Peyer's patch (tissue), 4 donors: ENCODE data around the gene IL18R1. TPM values are rescaled to one million over a fixed set of nuclear protein-coding genes. Genes with fewer than 3 reads are reported as not detected.

Source experiments
- DNase-seq, 3 donors: peaks; one replicate each; pipeline ENCODE4 v3.0.0-alpha.2; 2017 to 2019
- H3K27ac ChIP-seq, 4 donors: fragments of 200-600 bp; sonication (generic); one replicate each; pipeline ENCODE4 v1.5.1; 2016 to 2019
- H3K27me3 ChIP-seq, 2 donors: fragments of 200-600 bp; sonication (generic); one replicate each; pipeline ENCODE4 v1.5.1; 2019
- H3K36me3 ChIP-seq, 3 donors: fragments of 200-600 bp; sonication (generic); one replicate each; pipeline ENCODE4 v1.5.1; 2016 to 2019
- H3K4me1 ChIP-seq, 4 donors: fragments of 200-600 bp; sonication (generic); one replicate each; pipeline ENCODE4 v1.5.1; 2016 to 2019
- H3K4me3 ChIP-seq, 4 donors: fragments of 200-600 bp; sonication (generic); 1 replicate in 3 of 4; 2 replicates in 1 of 4; pipeline ENCODE4 v1.5.1; 2016 to 2019; ENCODE audit warnings: mild to moderate bottlenecking in 1 of 4
- H3K9me3 ChIP-seq, 4 donors: fragments of 200-600 bp; sonication (generic); one replicate each; pipeline ENCODE4 v1.5.1; 2016 to 2019; ENCODE audit warnings: mild to moderate bottlenecking in 1 of 4
- CTCF ChIP-seq, 6 experiments: fragments of 450-650 bp in 4 of 6; fragments of 200-600 bp in 2 of 6; sonication (generic) in 1 of 6; IDR thresholded peaks; one replicate each; pipeline ENCODE4 v1.5.1; 2017 to 2019; ENCODE audit warnings: antibody characterized with exemption in 6 of 6, mild to moderate bottlenecking in 3 of 6, moderate library complexity in 1 of 6
- POLR2A ChIP-seq, 2 donors: fragments of 450-650 bp; IDR thresholded peaks; one replicate each; pipeline ENCODE4 v1.5.1; 2017; ENCODE audit warnings: antibody characterized with exemption in 2 of 2, mild to moderate bottlenecking in 2 of 2, moderate library complexity in 2 of 2
- total RNA-seq, 4 donors: library from RNA; depleted of rRNA; stranded (reverse); fragments of >200 nt; gene quantifications; one replicate each; pipeline ENCODE4 v1.1.0, GENCODE V29; 2016

IL18R1 gene
- 10 to 100 TPM in 2 of 4 donors, 1 to 10 TPM in 2; 3.6 to 20.6 (median 12.9) TPM for total RNA-seq

GRCh38 chr2:102355526-102356380, at the start of gene IL18R1:
Gene IL18R1, plus strand, starts transcription at chr2:102355796. Its CDS starts 6,865 bp downstream, at chr2:102362661.
- peak within 1 kb of the TSS; percentile 53 to 84 (median 76) for H3K4me3 ChIP-seq
- H3K9me3 ChIP-seq = no peaks in the 10 kb centered on the region
- TF ChIP-seq CTCF (IDR thresholded peaks at IDR 0.05) = peak; percentile 15 to 90 (median 76)
- TF ChIP-seq POLR2A (IDR thresholded peaks at IDR 0.05) = peak in 1 of 2 donors; percentile 14
- H3K27me3 ChIP-seq = no peaks in the 10 kb centered on the region
- peak; percentile 71 to 91 (median 81) for DNase-seq
- H3K27ac ChIP-seq = peak within 1 kb of the TSS; percentile 72 to 82 (median 78)
- H3K36me3 ChIP-seq = no peaks in the 10 kb centered on the region
- peaks cover 0 to 5% (median 0%) of the 10 kb centered on the region in 4 donors for H3K4me1 ChIP-seq

- no peaks in the 10 kb centered on the region for H3K9me3 ChIP-seq
- no peaks in the 10 kb centered on the region for H3K36me3 ChIP-seq
- no peak for DNase-seq
- no peak for TF ChIP-seq CTCF (IDR thresholded peaks at IDR 0.05)
- TF ChIP-seq POLR2A (IDR thresholded peaks at IDR 0.05) = no peak
- no peak overlapping the region for H3K27ac ChIP-seq
- H3K4me1 ChIP-seq = no peaks in the 10 kb centered on the region
- H3K4me3 ChIP-seq = no peak overlapping the region
- no peaks in the 10 kb centered on the region for H3K27me3 ChIP-seq
Observed at GRCh38 chr2:102306125-102306524, 49.5 kb upstream of the IL18R1 start.

- no peak within 1 kb of the TSS for H3K4me3 ChIP-seq
- TF ChIP-seq CTCF (IDR thresholded peaks at IDR 0.05) (no peak), POLR2A (IDR thresholded peaks at IDR 0.05) (no peak)
- H3K9me3 ChIP-seq = no peaks in the 10 kb centered on the region
- no peaks in the 10 kb centered on the region for H3K4me1 ChIP-seq
- no peak for DNase-seq
- no peaks in the 10 kb centered on the region for H3K27me3 ChIP-seq
- H3K27ac ChIP-seq = no peak within 1 kb of the TSS
- H3K36me3 ChIP-seq = no peaks in the 10 kb centered on the region
Observed at GRCh38 chr2:102310964-102311640, 44.5 kb upstream of the IL18R1 start, which contains the start of gene IL1RL1. Gene IL1RL1, plus strand, starts transcription at chr2:102311563. Its CDS starts 26,702 bp downstream, at chr2:102338265.

GRCh38 chr2:102313025-102313424, 42.6 kb upstream of the IL18R1 start:
- DNase-seq = no peak
- Histone ChIP-seq H3K4me1 (no peaks in the 10 kb centered on the region), H3K27ac (no peak overlapping the region), H3K36me3 (no peaks in the 10 kb centered on the region), H3K9me3 (no peaks in the 10 kb centered on the region), H3K4me3 (no peak overlapping the region), H3K27me3 (no peaks in the 10 kb centered on the region)
- no peak for TF ChIP-seq POLR2A (IDR thresholded peaks at IDR 0.05)
- no peak for TF ChIP-seq CTCF (IDR thresholded peaks at IDR 0.05)

- TF ChIP-seq CTCF (IDR thresholded peaks at IDR 0.05) = no peak
- TF ChIP-seq POLR2A (IDR thresholded peaks at IDR 0.05) = no peak
- no peaks in the 10 kb centered on the region for H3K4me1 ChIP-seq
- H3K27ac ChIP-seq = no peak overlapping the region
- H3K27me3 ChIP-seq = no peaks in the 10 kb centered on the region
- no peaks in the 10 kb centered on the region for H3K9me3 ChIP-seq
- DNase-seq = no peak
- H3K4me3 ChIP-seq = no peak overlapping the region
- no peaks in the 10 kb centered on the region for H3K36me3 ChIP-seq
Observed at GRCh38 chr2:102313471-102313870, 42.1 kb upstream of the IL18R1 start.
